Aorta (tissue), 5 donors: ENCODE results near the gene METTL27. TPM values are rescaled to one million over a fixed set of nuclear protein-coding genes. Genes with fewer than 3 reads are reported as not detected.
A peak's percentile ranks its signal among the peaks of the same experiment; 100 is the strongest.

Experiments
- ATAC-seq: fragments of 200-7000 bp; cut with Tn5 transposase; one replicate; pipeline ENCODE4 v1.9.1; 2022; ENCODE audit warnings: moderate library complexity; ENCODE audit not compliant: low FRiP score
- DNase-seq, 2 donors: peaks; one replicate each; pipeline ENCODE4 v3.0.0-alpha.2; 2020
- H3K27ac ChIP-seq, 2 donors: one replicate each; pipeline ENCODE4 v1.5.1; 2013; ENCODE audit warnings: low read length in 2 of 2, mild to moderate bottlenecking in 2 of 2, moderate library complexity in 2 of 2, control low read depth in 1 of 2, inconsistent platforms in 1 of 2, low read depth in 1 of 2
- H3K27me3 ChIP-seq, 2 donors: one replicate each; pipeline ENCODE4 v1.6.1; 2013; ENCODE audit warnings: control low read depth in 1 of 2, low read length in 1 of 2, mild to moderate bottlenecking in 1 of 2, moderate library complexity in 1 of 2; ENCODE audit not compliant: insufficient read depth in 2 of 2, control insufficient read depth in 1 of 2
- H3K36me3 ChIP-seq, 2 donors: one replicate each; pipeline ENCODE4 v1.6.1; 2013; ENCODE audit warnings: control low read depth in 1 of 2, low read length in 1 of 2, mild to moderate bottlenecking in 1 of 2; ENCODE audit not compliant: insufficient read depth in 2 of 2, control insufficient read depth in 1 of 2
- H3K4me1 ChIP-seq, 2 donors: one replicate each; pipeline ENCODE4 v1.6.1; 2013; ENCODE audit warnings: low read length in 2 of 2, control low read depth in 1 of 2, mild to moderate bottlenecking in 1 of 2, moderate library complexity in 1 of 2; ENCODE audit not compliant: insufficient read depth in 2 of 2, control insufficient read depth in 1 of 2
- H3K4me3 ChIP-seq, 2 donors: one replicate each; pipeline ENCODE4 v1.5.1; 2013; ENCODE audit warnings: low read length in 2 of 2, control low read depth in 1 of 2, mild to moderate bottlenecking in 1 of 2
- H3K9me3 ChIP-seq: one replicate; pipeline ENCODE4 v1.6.1; 2013; ENCODE audit warnings: mild to moderate bottlenecking, low read length; ENCODE audit not compliant: control insufficient read depth
- WGBS, 2 donors: extraction: QIAGEN DNeasy Blood & Tissue Kit; methylation state at CpG; one replicate each; pipeline ENCODE4 v1.1.7; 2013; 5-methylcytosine and 5-hydroxymethylcytosine counted together
- intact Hi-C, 2 donors: fragments of 100-400 bp; cut with DNase I; formaldehyde crosslinking; loops; one replicate each; pipeline versions ENCODE4 v1.14.2 to v1.15.0; 2022
- polyA plus RNA-seq, 2 donors: library from polyadenylated mRNA; stranded (reverse); fragments of 200-250 nt; gene quantifications; one replicate each; pipeline ENCODE4 v1.2.3, GENCODE V29; 2013
- total RNA-seq, 2 donors: library from RNA; stranded (reverse); fragmentation: NEBNext Ultra II Directional; extraction: Animal tissue kit (Norgen Biotek cat#: 25700); gene quantifications; one replicate each; pipeline ENCODE4 v1.2.1, GENCODE V29; 2021
- donor health status: healthy with polysubstance abuse.
- donor health status: Bipolar disorder and iron deficiency.
- donor health status: DM: no; HTN: no; CAD: no.
- donor health status: DM: no; HTN: no; CAD: no.
- donor health status: DM: yes; HTN: yes; CAD: no.

The METTL27 gene
- total and polyA plus RNA-seq, 4 donors = 1.3 to 7.4 (median 5.3) TPM; not detected in 1

DNA sequence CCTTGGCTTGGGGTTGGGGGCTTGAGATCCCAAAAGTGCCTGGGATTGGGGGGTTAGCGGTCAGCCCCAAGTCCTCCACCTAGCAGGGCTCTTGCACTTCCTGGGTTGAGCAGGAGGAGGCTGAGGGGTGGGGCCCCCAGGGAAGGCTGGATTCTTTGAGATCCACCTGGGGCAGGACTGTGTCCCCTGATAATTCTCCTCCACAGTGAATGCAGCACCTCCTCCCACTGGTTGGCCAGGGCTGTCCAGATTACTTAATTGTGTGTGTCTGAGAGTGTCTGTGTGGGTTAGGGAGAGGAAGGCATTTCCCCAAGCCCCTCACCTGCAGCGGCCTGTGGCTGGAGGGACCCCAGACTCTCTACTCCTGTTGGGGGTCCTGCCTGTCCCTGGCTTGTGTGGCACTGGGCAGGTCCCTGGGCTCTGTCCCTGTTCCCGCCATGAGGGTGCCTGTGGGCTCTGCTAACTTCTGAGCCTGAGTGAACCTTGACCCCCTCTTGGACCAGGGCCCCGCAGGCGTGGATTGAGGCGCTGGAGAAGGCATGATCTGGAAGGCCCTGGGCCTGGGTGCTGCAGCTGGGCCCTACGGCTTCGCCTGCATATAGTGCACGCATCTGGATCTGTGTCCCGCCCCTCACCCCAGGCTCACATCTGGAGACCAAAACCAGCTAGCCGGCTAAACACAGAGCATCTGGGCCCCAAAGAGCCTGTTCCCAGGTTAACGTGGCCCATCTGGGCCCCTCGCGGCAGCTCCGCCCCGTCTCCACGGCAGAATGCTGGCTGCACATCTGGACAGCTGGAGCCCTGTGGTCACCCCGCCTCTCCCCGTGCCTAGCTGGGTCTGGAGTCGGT is 29.1 kb upstream of the METTL27 start:
- H3K9me3 ChIP-seq = no peaks in the 10 kb centered on the region
- ATAC-seq (peak; percentile 10), DNase-seq (no peak)
- peak overlapping the region; percentile 58 to 88 for H3K27ac ChIP-seq
- H3K27me3 ChIP-seq = no peaks in the 10 kb centered on the region
- 48 to 58% methylated on average over 20 of the region's 20 CpGs for WGBS, 2 donors
- no peak overlapping the region for H3K4me3 ChIP-seq
- no peaks in the 10 kb centered on the region for H3K4me1 ChIP-seq
- intact Hi-C loops = no loop called here
- no peaks in the 10 kb centered on the region for H3K36me3 ChIP-seq

- ATAC-seq = peak; percentile 9
- H3K4me3 ChIP-seq = no peak overlapping the region
- no peaks in the 10 kb centered on the region for H3K9me3 ChIP-seq
- DNase-seq = peak; percentile 67 to 82
- no peaks in the 10 kb centered on the region for H3K27me3 ChIP-seq
- H3K27ac ChIP-seq = peak overlapping the region; percentile 73 to 88
- no peaks in the 10 kb centered on the region for H3K4me1 ChIP-seq
- 3 to 11% methylated on average over 15 of the region's 15 CpGs for WGBS, 2 donors
- intact Hi-C loops = no loop called here
- no peaks in the 10 kb centered on the region for H3K36me3 ChIP-seq
Measured at GRCh38 chr7:73870041-73870492, 27.8 kb upstream of the METTL27 start.

- WGBS, 2 donors = 5 to 8% methylated on average over 23 to 24 of the region's 24 CpGs
- Histone ChIP-seq H3K4me1 (no peaks in the 10 kb centered on the region), H3K4me3 (no peak overlapping the region), H3K27ac (peak overlapping the region; percentile 73 to 88), H3K9me3 (no peaks in the 10 kb centered on the region), H3K27me3 (no peaks in the 10 kb centered on the region), H3K36me3 (no peaks in the 10 kb centered on the region)
- DNase-seq = peak; percentile 76 to 91
- intact Hi-C loops = loop anchor here (5.0 kb wide), 5 partner anchors 103 to 533 kb away; no protein-coding TSS in a partner anchor
- ATAC-seq = peak; percentile 76
Measured at GRCh38 chr7:73869011-73869798, 26.9 kb upstream of the METTL27 start.

- 98 to 100% methylated on average over 1 of the region's 1 CpG for WGBS, 2 donors
- Histone ChIP-seq H3K4me1 (no peaks in the 10 kb centered on the region), H3K27ac (no peak overlapping the region), H3K9me3 (no peaks in the 10 kb centered on the region), H3K4me3 (no peak overlapping the region), H3K36me3 (no peaks in the 10 kb centered on the region), H3K27me3 (no peaks in the 10 kb centered on the region)
- intact Hi-C loops = loop anchor here (1.0 to 5.0 kb wide), 7 partner anchors 106 to 536 kb away; no protein-coding TSS in a partner anchor
- DNase-seq (no peak), ATAC-seq (no peak)
Measured at GRCh38 chr7:73866446-73866767, 24.1 kb upstream of the METTL27 start.

DNA sequence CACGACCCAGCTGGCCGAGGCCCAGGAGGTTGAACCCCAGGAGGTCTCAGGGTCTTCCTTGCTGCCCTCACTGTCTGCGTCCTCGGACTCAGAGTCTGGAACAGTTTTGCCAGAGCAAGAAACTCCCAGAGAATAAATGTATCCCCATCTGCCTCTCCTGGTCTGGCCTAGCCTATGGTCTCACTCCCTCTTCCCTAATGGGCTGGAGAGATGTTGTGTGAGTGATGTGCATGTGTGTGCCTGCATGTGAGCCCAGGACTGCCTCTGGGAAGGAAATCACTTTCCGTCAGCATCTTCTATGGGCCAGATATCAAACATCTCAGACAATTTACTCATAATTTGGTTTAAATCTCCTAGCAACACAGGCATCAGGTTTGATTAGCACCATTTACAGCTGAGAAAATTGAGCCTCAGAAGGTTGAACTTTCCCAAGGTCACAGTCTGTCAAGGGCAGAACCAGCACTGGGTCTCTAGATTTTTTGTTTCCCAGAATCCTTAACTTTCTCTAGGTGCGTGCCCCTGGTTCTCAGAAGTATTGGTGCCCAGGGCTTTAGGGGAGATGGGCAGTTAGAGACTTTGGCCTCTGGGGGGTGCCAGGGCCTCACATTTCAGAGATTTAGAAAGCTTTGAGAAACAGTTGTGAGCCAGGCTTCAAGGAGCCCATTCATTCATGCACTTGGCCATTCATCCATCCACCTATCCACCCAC is 23.6 kb upstream of the METTL27 start:
- intact Hi-C loops = loop anchor here (1.0 to 5.0 kb wide), 7 partner anchors 106 to 536 kb away; no protein-coding TSS in a partner anchor

DNA sequence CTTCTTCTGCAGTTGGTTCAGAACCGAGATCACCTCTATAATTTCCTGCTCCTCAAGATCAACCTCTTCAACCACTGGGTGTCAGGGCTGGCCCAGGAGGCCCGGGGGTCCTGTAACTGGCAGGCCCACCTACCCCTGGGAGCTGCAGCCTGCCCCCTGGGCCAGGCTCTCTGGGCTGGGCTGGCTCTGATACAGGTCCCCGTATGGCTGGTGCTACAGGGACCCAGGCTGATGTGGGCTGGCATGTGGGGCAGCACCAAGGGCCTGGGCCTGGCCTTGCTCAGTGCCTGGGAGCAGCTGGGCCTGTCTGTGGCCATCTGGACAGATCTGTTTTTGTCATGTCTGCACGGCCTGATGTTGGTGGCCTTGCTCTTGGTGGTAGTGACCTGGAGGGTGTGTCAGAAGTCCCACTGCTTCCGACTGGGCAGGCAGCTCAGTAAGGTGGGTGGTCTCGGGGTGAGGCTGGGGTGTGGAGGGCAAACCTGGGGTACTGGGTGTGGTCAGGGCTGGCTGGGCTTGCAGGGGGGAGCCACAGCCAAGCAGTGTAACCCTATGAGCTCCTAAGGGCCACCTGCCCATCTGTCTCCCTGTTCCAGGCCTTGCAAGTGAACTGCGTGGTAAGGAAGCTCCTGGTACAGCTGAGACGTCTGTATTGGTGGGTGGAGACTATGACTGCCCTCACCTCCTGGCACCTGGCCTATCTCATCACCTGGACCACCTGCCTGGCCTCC is 22.8 kb upstream of the METTL27 start:
- no peaks in the 10 kb centered on the region for H3K36me3 ChIP-seq
- no peaks in the 10 kb centered on the region for H3K9me3 ChIP-seq
- 74 to 77% methylated on average over 8 of the region's 8 CpGs for WGBS, 2 donors
- no peak overlapping the region for H3K27ac ChIP-seq
- DNase-seq (no peak), ATAC-seq (no peak)
- H3K27me3 ChIP-seq = no peaks in the 10 kb centered on the region
- intact Hi-C loops = loop anchor here (5.0 kb wide), 5 partner anchors 107 to 537 kb away; no protein-coding TSS in a partner anchor
- no peaks in the 10 kb centered on the region for H3K4me1 ChIP-seq
- H3K4me3 ChIP-seq = no peak overlapping the region

More for the DNA sequence above, 23.6 kb upstream of the METTL27 start:
- Histone ChIP-seq H3K4me3 (no peak overlapping the region), H3K9me3 (no peaks in the 10 kb centered on the region), H3K4me1 (no peaks in the 10 kb centered on the region), H3K27ac (no peak overlapping the region), H3K27me3 (no peaks in the 10 kb centered on the region), H3K36me3 (no peaks in the 10 kb centered on the region)
- ATAC-seq = peak; percentile 72
- WGBS, 2 donors = 55 to 60% methylated on average over 6 of the region's 6 CpGs
- DNase-seq = no peak

DNA sequence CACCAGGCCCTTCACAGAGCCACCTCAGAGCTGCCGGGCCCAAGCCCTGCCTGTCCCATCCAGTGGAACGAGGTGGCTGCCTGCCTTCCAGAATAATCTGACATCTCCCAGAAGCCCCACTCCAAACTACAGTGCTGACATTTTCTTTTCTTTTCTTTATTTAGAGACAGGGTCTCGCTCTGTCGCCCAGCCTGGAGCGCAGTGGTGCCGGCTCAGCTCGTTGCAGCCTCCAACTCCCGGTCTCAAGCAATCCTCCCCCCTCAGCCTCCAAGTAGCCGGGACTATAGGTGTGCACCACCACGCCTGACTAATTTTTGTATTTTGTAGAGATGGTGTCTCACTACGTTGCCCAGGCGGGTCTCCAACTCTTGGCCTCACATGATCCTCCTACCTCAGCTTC is 19.0 kb upstream of the METTL27 start:
- H3K27ac ChIP-seq = no peak overlapping the region
- no peaks in the 10 kb centered on the region for H3K4me1 ChIP-seq
- DNase-seq (no peak), ATAC-seq (no peak)
- intact Hi-C loops = no loop called here
- no peak overlapping the region for H3K4me3 ChIP-seq
- H3K27me3 ChIP-seq = no peaks in the 10 kb centered on the region
- WGBS, 2 donors = 93 to 95% methylated on average over 12 of the region's 12 CpGs
- H3K36me3 ChIP-seq = no peaks in the 10 kb centered on the region
- no peaks in the 10 kb centered on the region for H3K9me3 ChIP-seq

DNA sequence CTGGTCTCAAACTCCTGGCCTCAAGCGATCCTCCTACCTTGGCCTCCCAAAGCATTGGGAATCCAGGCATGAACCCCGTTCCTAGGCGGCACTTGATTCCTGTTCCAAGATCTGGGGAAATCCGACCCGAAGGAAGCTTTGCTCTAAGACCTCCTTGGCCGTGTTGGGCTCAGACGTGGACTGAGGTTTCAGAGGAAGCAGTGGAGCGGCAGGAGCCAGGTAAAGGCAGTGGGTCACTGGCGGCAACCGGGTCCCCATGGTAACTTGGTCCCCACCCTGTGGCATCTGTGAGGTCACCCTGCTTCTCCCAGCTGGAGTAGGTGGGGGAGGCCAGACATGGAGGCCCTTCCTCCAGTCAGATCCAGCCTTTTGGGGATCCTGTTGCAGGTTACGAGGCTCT is 18.5 kb upstream of the METTL27 start, which contains the start of gene TMEM270:
TSS of gene TMEM270 (plus strand) at position 301 of the 400 bp plus-strand sequence. CDS start at position 337, 36 bp downstream.
- Histone ChIP-seq H3K4me3 (no peak within 1 kb of the TSS), H3K9me3 (no peaks in the 10 kb centered on the region), H3K4me1 (no peaks in the 10 kb centered on the region), H3K27ac (no peak within 1 kb of the TSS), H3K36me3 (no peaks in the 10 kb centered on the region), H3K27me3 (no peaks in the 10 kb centered on the region)
- DNase-seq (no peak), ATAC-seq (no peak)
- intact Hi-C loops = no loop called here
- 86 to 88% methylated on average over 11 of the region's 11 CpGs for WGBS, 2 donors
